VCaP (cell line): Measurements from ENCODE around the gene TP53BP2.
A peak's percentile ranks its signal among the peaks of the same experiment; 100 is the strongest.

Experiments used
- H3K27ac ChIP-seq: fragments of 450-650 bp; 2 replicates; pipeline ENCODE4 v1.5.1; 2017
- CTCF ChIP-seq: fragments of 450-650 bp; conservative IDR thresholded peaks from 2 replicates; pipeline ENCODE4 v1.5.1; 2017; ENCODE audit warnings: mild to moderate bottlenecking, moderate library complexity

TP53BP2 gene

GRCh38 chr1:223833948-223834347 is 11.8 kb downstream of the TP53BP2 start:
- no peak overlapping the region for H3K27ac ChIP-seq
- no peak for TF ChIP-seq CTCF

GRCh38 chr1:223832637-223832943 is 13.2 kb downstream of the TP53BP2 start:
- no peak for TF ChIP-seq CTCF
- H3K27ac ChIP-seq: no peak overlapping the region

- peak; percentile 29; the same call in 1 of the 2 replicates for TF ChIP-seq CTCF
- no peak overlapping the region for H3K27ac ChIP-seq
These were observed 13.8 kb downstream of the TP53BP2 start for GRCh38 chr1:223831755-223832636.

GRCh38 chr1:223829678-223830077 is 16.1 kb downstream of the TP53BP2 start:
- TF ChIP-seq CTCF: no peak
- H3K27ac ChIP-seq: no peak overlapping the region

- TF ChIP-seq CTCF: no peak
- no peak overlapping the region for H3K27ac ChIP-seq
These were observed 17.4 kb downstream of the TP53BP2 start for GRCh38 chr1:223828162-223828848.

GRCh38 chr1:223827193-223827663 is 18.5 kb downstream of the TP53BP2 start:
- no peak for TF ChIP-seq CTCF
- H3K27ac ChIP-seq: no peak overlapping the region
